LNCaP clone FGC (cell line): ENCODE data around the gene PLD3.

ENCODE experiments used
- DNase-seq: peaks from one replicate; pipeline ENCODE4 v3.0.0-alpha.2; 2011; ENCODE audit warnings: low read depth
- H3K4me3 ChIP-seq: 2 replicates; pipeline ENCODE4 v1.5.1; 2011; ENCODE audit warnings: mild to moderate bottlenecking, low read depth, low read length, control low read depth
- TF ChIP-seq, protein P1 (sequence below): IDR thresholded peaks from 2 replicates; pipeline ENCODE4 v1.5.1; 2012; ENCODE audit warnings: mild to moderate bottlenecking; ENCODE audit not compliant: control insufficient read depth, insufficient read depth; ENCODE audit errors: extremely low read depth

Gene PLD3

DNA sequence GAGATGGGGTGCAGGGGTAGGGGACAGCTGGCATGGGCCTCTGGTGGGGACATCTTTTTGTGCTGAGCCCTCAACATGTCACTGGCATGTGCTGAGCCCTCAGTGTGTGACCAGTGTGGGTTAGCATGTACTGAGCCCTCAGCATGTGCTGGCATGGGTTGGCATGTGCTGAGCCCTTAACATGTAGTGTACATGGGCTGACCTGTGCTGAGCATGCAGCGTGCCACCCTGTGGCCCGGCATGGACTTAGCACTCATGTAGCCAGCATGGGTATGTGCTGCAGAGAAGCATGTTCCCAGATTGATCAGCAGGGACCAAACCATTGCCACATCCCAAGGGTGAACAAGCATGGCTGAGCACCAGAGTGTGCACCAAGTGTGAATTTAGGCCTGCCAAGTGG, 30.0 kb downstream of the PLD3 start:
- no peak overlapping the region for H3K4me3 ChIP-seq
- TF ChIP-seq, protein P1, sequence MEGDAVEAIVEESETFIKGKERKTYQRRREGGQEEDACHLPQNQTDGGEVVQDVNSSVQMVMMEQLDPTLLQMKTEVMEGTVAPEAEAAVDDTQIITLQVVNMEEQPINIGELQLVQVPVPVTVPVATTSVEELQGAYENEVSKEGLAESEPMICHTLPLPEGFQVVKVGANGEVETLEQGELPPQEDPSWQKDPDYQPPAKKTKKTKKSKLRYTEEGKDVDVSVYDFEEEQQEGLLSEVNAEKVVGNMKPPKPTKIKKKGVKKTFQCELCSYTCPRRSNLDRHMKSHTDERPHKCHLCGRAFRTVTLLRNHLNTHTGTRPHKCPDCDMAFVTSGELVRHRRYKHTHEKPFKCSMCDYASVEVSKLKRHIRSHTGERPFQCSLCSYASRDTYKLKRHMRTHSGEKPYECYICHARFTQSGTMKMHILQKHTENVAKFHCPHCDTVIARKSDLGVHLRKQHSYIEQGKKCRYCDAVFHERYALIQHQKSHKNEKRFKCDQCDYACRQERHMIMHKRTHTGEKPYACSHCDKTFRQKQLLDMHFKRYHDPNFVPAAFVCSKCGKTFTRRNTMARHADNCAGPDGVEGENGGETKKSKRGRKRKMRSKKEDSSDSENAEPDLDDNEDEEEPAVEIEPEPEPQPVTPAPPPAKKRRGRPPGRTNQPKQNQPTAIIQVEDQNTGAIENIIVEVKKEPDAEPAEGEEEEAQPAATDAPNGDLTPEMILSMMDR: no peak
- DNase-seq: no peak

GRCh38 chr19:40379446-40380198, 31.1 kb downstream of the PLD3 start:
- TF ChIP-seq, protein P1: no peak
- no peak for DNase-seq
- no peak overlapping the region for H3K4me3 ChIP-seq

- DNase-seq: no peak
- no peak overlapping the region for H3K4me3 ChIP-seq
- TF ChIP-seq, protein P1: no peak
Observed at GRCh38 chr19:40380199-40381037, 31.9 kb downstream of the PLD3 start.

DNA sequence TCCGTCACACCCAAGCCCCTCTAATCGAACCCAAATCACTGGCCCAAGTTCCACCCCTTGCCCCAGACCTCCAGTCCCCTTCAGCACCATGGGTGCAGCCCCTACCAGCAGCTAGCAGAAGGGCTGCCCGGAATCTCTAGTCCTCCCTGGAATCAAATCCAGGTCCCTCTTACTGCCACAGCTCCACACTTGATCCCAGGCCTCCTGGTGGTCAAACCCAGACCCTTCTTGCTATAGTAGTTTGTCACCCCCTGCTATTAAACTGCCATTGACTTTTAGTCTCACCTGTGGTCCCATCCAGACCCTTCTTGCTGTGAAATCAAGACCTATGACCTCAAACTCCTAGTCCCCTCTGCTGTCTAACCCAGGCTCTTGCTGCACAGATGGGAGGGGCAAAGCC, 32.8 kb downstream of the PLD3 start:
- no peak for DNase-seq
- TF ChIP-seq, protein P1: no peak
- no peak overlapping the region for H3K4me3 ChIP-seq

GRCh38 chr19:40383668-40384248, 35.3 kb downstream of the PLD3 start:
- no peak overlapping the region for H3K4me3 ChIP-seq
- DNase-seq: no peak
- TF ChIP-seq, protein P1: no peak

GRCh38 chr19:40387155-40387554, 38.7 kb downstream of the PLD3 start:
- TF ChIP-seq, protein P1: no peak

More at GRCh38 chr19:40387155-40387554, 38.7 kb downstream of the PLD3 start:
- H3K4me3 ChIP-seq: no peak overlapping the region
- no peak for DNase-seq
